MG63 (cell line): Measurements from ENCODE around the gene ALS2CL. TPM values are rescaled to one million over a fixed set of nuclear protein-coding genes. Genes with fewer than 3 reads are reported as not detected.

ENCODE experiments used
- DNase-seq: peaks from one replicate; pipeline ENCODE4 v3.0.0-alpha.2; 2020
- H3K27me3 ChIP-seq: fragments of 250-450 bp; sonication (Bioruptor Pico); 2 replicates; pipeline ENCODE4 v1.5.1; 2020; ENCODE audit warnings: mild to moderate bottlenecking, moderate library complexity
- H3K36me3 ChIP-seq: fragments of 250-450 bp; sonication (Bioruptor Pico); 2 replicates; pipeline ENCODE4 v1.5.1; 2020; ENCODE audit warnings: mild to moderate bottlenecking, moderate library complexity
- H3K4me3 ChIP-seq: fragments of 250-450 bp; sonication (Bioruptor Pico); 2 replicates; pipeline ENCODE4 v1.5.1; 2020; ENCODE audit warnings: mild to moderate bottlenecking, moderate library complexity
- H3K9me3 ChIP-seq: fragments of 250-450 bp; sonication (Bioruptor Pico); 2 replicates; pipeline ENCODE4 v1.5.1; 2020; ENCODE audit warnings: mild to moderate bottlenecking, moderate library complexity
- total RNA-seq: library from RNA; depleted of rRNA; stranded (reverse); fragments of >200 nt; shearing (Covaris generic); gene quantifications from 2 replicates; pipeline ENCODE4 v1.2.3, GENCODE V29; 2014; ENCODE audit warnings: low replicate concordance

Gene ALS2CL
- total RNA-seq, 1 experiment from 2014 or later, result 1.2 TPM

- Histone ChIP-seq H3K36me3 (no peaks in the 10 kb centered on the region), H3K9me3 (no peaks in the 10 kb centered on the region), H3K4me3 (no peak overlapping the region), H3K27me3 (no peaks in the 10 kb centered on the region)
- no peak for DNase-seq
Observed at GRCh38 chr3:46664188-46664970, 29.1 kb downstream of the ALS2CL start.

GRCh38 chr3:46663591-46664135 lies 29.8 kb downstream of the ALS2CL start:
- Histone ChIP-seq H3K27me3 (no peaks in the 10 kb centered on the region), H3K36me3 (no peaks in the 10 kb centered on the region), H3K9me3 (no peaks in the 10 kb centered on the region), H3K4me3 (no peak overlapping the region)
- no peak for DNase-seq

DNA sequence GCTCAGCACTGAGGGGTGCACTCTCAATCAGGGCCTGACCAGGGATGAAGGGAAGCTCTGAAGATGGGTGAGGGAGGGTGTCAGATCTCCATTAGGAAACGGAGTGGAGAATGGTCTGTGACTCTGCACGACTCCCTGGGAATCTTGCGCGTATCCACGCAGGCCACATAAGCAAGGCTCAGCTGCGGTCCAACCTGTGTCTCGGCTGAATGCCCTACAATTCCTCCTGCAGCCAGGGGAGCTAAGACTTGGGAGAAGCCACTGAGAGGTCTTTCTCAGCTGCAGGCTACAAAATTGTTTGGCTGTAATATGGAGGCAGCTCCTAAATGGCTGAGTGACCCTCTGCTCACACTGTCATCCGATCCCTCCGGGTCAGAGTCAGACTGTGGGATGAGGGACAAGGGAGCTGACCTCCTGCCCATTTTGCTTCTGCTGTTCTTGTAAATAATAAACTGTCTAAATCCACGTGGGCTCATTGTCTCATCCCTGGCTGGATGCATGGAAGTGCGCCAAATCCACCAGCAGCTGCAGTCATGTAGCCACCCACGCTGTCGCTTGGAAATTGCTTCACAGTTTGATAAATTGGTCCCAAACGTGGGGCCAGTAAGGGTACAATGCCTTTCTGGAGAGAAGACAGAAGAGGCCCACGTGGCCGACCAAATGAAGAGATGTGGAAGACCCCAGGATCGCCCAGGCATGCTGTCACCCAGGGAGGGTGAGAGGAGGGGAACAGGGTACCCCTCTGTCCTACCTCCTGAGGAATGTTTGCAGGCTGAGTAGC lies 30.5 kb downstream of the ALS2CL start:
- no peaks in the 10 kb centered on the region for H3K27me3 ChIP-seq
- no peaks in the 10 kb centered on the region for H3K9me3 ChIP-seq
- H3K36me3 ChIP-seq, result no peaks in the 10 kb centered on the region
- peak; percentile 34 for DNase-seq
- H3K4me3 ChIP-seq, result no peak overlapping the region

DNA sequence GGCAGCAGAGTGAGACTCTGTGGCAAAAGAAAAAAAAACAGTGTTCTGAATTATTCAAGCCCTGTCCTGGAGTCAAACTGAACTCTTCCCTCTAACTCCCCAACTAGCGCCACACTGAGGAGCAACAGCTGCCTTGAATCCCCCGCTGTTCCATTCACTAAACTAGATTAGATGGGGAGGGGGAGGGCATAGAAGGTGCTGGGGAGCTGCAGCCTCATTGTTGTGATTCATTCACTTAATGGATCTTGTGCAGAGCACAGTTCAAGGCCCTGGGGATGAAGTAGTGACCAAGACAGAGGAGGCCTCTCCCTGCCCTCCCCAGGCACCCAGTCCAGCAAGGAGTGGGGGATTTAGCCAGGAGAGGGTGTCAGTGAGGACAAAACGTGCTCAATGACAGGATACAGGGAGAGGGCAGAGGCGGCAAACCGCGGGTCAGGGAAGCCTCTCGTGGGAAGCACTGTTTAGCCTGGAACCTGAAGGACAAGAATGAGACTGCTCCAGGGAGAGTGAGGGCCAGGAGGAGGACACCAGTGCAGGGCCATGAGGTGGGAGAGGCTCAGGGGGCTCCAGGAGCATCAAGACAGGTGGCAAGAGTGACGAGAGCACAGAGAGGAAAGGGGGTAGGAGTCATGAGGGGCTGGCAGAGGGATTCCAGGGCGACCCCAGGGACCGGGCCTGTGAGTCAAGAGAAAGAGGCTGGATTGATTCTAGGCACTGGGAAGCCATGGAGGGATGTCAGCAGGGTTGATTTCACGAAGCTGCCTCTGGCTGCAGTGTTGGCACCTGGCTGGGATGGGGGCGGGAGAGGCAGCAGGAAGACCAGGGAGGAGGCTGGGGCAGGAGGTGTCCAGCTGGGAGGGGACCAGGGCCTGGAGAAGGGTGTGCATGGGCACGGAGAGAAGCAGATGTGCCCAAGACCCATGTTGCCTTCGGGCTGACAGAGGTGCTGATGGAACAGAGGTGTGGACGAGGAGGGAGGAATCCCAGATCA lies 31.4 kb downstream of the ALS2CL start:
- no peaks in the 10 kb centered on the region for H3K36me3 ChIP-seq
- H3K4me3 ChIP-seq, result no peak overlapping the region
- no peaks in the 10 kb centered on the region for H3K27me3 ChIP-seq
- no peak for DNase-seq
- no peaks in the 10 kb centered on the region for H3K9me3 ChIP-seq

DNA sequence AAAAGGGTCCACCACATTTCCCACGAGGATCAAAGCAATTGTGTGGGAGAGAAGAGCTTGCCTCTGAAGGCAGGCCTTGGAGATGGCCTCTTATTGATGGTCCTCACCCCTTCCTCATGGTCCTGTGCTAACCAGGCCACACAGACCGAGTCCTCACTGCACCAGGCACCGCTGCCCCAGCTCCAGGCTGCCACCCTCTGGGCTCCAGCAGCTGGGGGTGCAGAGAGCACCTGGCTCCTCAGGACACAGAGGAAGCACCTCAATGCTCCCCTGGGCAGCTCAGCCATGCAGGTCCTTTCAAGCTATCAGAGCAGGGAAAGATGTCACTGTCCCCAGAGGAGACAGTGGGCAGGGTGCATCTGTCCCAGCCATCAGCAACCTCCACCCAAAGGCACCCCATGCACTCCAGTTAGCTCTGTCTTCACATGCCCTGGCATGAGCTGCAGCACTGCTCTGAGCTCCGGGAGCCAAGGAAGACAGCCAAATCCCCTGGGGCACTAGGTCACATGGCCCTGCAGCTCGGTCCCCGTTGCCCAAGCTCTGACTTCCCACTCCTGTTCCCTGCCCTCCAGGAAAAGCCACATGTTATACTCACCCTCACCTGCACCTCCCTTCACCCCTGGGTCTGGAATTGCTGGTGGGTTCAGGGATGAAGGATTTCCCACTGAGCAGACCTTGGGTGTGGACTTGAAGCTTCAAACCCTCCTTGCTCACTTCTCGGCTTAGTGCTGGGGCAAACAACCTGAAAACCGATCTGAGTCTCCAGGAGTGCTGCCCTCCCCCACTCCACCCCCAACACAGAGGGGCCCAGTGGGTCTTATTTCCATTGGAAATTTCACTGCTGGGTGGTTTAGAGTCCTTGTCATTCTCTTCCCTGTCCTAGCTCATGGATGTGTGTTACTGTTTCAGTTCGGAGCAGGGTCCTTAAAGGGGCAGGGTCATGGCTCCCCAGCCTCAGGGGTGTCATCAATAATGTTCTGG lies 32.6 kb downstream of the ALS2CL start:
- H3K27me3 ChIP-seq, result no peaks in the 10 kb centered on the region
- no peak for DNase-seq
- no peaks in the 10 kb centered on the region for H3K9me3 ChIP-seq
- no peak overlapping the region for H3K4me3 ChIP-seq
- no peaks in the 10 kb centered on the region for H3K36me3 ChIP-seq

DNA sequence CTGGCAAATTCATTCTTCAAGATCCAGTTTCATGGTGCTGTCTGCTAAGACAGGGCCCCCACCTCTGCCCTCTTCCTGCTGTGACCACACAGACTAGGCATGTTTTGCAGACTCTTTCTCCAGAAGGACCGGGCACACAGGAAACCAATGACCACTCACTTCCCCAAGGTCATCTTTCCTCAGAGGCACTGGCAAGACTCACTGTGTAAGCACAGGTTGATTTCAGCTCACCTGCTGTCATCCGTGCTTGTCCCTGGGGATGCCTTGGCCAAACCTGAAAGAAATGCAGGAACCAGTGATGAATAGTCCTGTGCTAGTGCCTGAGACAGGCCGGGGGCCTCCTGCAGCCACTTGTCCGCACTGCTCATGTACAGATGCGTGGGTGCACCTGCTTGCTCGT lies 33.5 kb downstream of the ALS2CL start:
- no peak for DNase-seq
- no peak overlapping the region for H3K4me3 ChIP-seq
- H3K9me3 ChIP-seq, result no peaks in the 10 kb centered on the region
- H3K27me3 ChIP-seq, result no peaks in the 10 kb centered on the region
- no peaks in the 10 kb centered on the region for H3K36me3 ChIP-seq

- no peaks in the 10 kb centered on the region for H3K27me3 ChIP-seq
- no peak overlapping the region for H3K4me3 ChIP-seq
- no peaks in the 10 kb centered on the region for H3K9me3 ChIP-seq
- DNase-seq, result no peak
- H3K36me3 ChIP-seq, result no peaks in the 10 kb centered on the region
Observed at GRCh38 chr3:46659285-46659684, 34.2 kb downstream of the ALS2CL start.

- H3K9me3 ChIP-seq, result 0 out of 2 replicates have a peak, but pooled peaks cover 1% of the 10 kb centered on the region
- no peak for DNase-seq
Observed at GRCh38 chr3:46656778-46657556, 36.5 kb downstream of the ALS2CL start.

GRCh38 chr3:46655271-46655670 lies 38.2 kb downstream of the ALS2CL start:
- Histone ChIP-seq H3K9me3 (0 out of 2 replicates have a peak, but pooled peaks cover 2% of the 10 kb centered on the region), H3K27me3 (no peaks in the 10 kb centered on the region), H3K36me3 (no peaks in the 10 kb centered on the region), H3K4me3 (no peak overlapping the region)
- no peak for DNase-seq

More at GRCh38 chr3:46656778-46657556, 36.5 kb downstream of the ALS2CL start:
- Histone ChIP-seq H3K4me3 (no peak overlapping the region), H3K36me3 (no peaks in the 10 kb centered on the region), H3K27me3 (no peaks in the 10 kb centered on the region)

GRCh38 chr3:46651084-46651483 lies 42.4 kb downstream of the ALS2CL start:
- Histone ChIP-seq H3K4me3 (no peak overlapping the region), H3K27me3 (no peaks in the 10 kb centered on the region), H3K36me3 (no peaks in the 10 kb centered on the region), H3K9me3 (0 out of 2 replicates have a peak, but pooled peaks cover 2% of the 10 kb centered on the region)
- DNase-seq, result no peak

- DNase-seq, result no peak
- no peaks in the 10 kb centered on the region for H3K36me3 ChIP-seq
- H3K4me3 ChIP-seq, result no peak overlapping the region
- 0 out of 2 replicates have a peak, but pooled peaks cover 2% of the 10 kb centered on the region for H3K9me3 ChIP-seq
- no peaks in the 10 kb centered on the region for H3K27me3 ChIP-seq
Observed at GRCh38 chr3:46649436-46649835, 44.0 kb downstream of the ALS2CL start.

DNA sequence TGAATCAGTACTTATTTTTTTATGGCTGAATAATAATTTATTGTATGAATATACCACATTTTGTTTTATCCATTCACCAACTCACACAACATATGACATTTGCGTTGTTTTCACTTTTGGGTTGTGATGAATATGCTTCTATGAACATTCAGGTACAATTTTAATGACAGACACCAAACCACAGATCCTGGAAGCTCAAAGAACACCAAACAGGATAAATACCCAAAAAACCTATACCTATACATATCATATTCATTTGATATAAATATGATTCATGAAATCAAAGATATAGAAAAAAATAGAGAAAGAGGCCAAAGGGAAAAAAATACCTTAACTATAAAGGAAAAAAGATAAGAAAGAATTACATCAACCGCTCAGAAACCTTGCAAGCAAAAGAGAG lies 45.4 kb downstream of the ALS2CL start:
- no peaks in the 10 kb centered on the region for H3K27me3 ChIP-seq
- H3K4me3 ChIP-seq, result no peak overlapping the region
- H3K36me3 ChIP-seq, result no peaks in the 10 kb centered on the region
- no peak for DNase-seq
- 0 out of 2 replicates have a peak, but pooled peaks cover 2% of the 10 kb centered on the region for H3K9me3 ChIP-seq

- no peak for DNase-seq
- Histone ChIP-seq H3K4me3 (no peak overlapping the region), H3K36me3 (no peaks in the 10 kb centered on the region), H3K9me3 (no peaks in the 10 kb centered on the region), H3K27me3 (no peaks in the 10 kb centered on the region)
Observed at GRCh38 chr3:46646700-46647099, 46.8 kb downstream of the ALS2CL start.

GRCh38 chr3:46643701-46644100 lies 49.8 kb downstream of the ALS2CL start:
- Histone ChIP-seq H3K9me3 (no peaks in the 10 kb centered on the region), H3K27me3 (no peaks in the 10 kb centered on the region), H3K36me3 (no peaks in the 10 kb centered on the region), H3K4me3 (no peak overlapping the region)
- no peak for DNase-seq

GRCh38 chr3:46642971-46643370 lies 50.5 kb downstream of the ALS2CL start:
- Histone ChIP-seq H3K36me3 (no peaks in the 10 kb centered on the region), H3K27me3 (no peaks in the 10 kb centered on the region), H3K4me3 (no peak overlapping the region), H3K9me3 (no peaks in the 10 kb centered on the region)
- no peak for DNase-seq
